DND-41 (cell line): ENCODE data around the gene TNS3.

Experiments used
- ATAC-seq: fragments of 200-7000 bp; cut with Tn5 transposase; 3 replicates; pipeline ENCODE4 v1.9.1; 2021; ENCODE audit warnings: low read depth; ENCODE audit not compliant: insufficient read depth
- DNase-seq: peaks from one replicate; pipeline ENCODE4 v3.0.0-alpha.2; 2020
- H2AFZ ChIP-seq: 2 replicates; pipeline ENCODE4 v1.6.0; 2012; ENCODE audit warnings: low read depth, low read length
- H3K27ac ChIP-seq: 2 replicates; pipeline ENCODE4 v1.5.1; 2012; ENCODE audit warnings: low read length, inconsistent platforms
- H3K27me3 ChIP-seq: fragments of 200-600 bp; sonication (generic); 2 replicates; pipeline ENCODE4 v1.6.0; 2012; ENCODE audit warnings: low read length, mild to moderate bottlenecking, inconsistent platforms; ENCODE audit not compliant: insufficient read depth, poor library complexity
- H3K36me3 ChIP-seq: 2 replicates; pipeline ENCODE4 v1.5.1; 2012; ENCODE audit warnings: low read length, inconsistent platforms; ENCODE audit not compliant: insufficient read depth
- H3K4me1 ChIP-seq: 2 replicates; pipeline ENCODE4 v1.5.1; 2012; ENCODE audit warnings: mild to moderate bottlenecking, low read length; ENCODE audit not compliant: insufficient read depth
- H3K4me2 ChIP-seq: 2 replicates; pipeline ENCODE4 v1.6.0; 2012; ENCODE audit warnings: mild to moderate bottlenecking, moderate library complexity, low read length, inconsistent platforms; ENCODE audit not compliant: insufficient read depth
- H3K4me3 ChIP-seq, 2 experiments: fragments of 200-600 bp in 1 of 2; shearing (Covaris generic) in 1 of 2; 2 replicates each; pipeline ENCODE4 v1.5.1; 2012 to 2016; ENCODE audit warnings: inconsistent platforms in 2 of 2, low read length in 2 of 2, mild to moderate bottlenecking in 2 of 2, low read depth in 1 of 2, moderate library complexity in 1 of 2
- H3K79me2 ChIP-seq: 2 replicates; pipeline ENCODE4 v1.6.0; 2012; ENCODE audit warnings: low read length, inconsistent platforms; ENCODE audit not compliant: insufficient read depth
- H3K9ac ChIP-seq: 2 replicates; pipeline ENCODE4 v1.6.0; 2012; ENCODE audit warnings: low read depth, mild to moderate bottlenecking, inconsistent platforms, low read length, moderate library complexity
- H3K9me3 ChIP-seq: 2 replicates; pipeline ENCODE4 v1.5.1; 2012; ENCODE audit warnings: low read length, moderate library complexity, mild to moderate bottlenecking, inconsistent platforms; ENCODE audit not compliant: insufficient read depth, severe bottlenecking
- H4K20me1 ChIP-seq: 2 replicates; pipeline ENCODE4 v1.6.0; 2012; ENCODE audit warnings: low read length; ENCODE audit not compliant: insufficient read depth
- CTCF ChIP-seq: IDR thresholded peaks from 2 replicates; pipeline ENCODE4 v1.5.1; 2012; ENCODE audit warnings: borderline replicate concordance, low read length, moderate library complexity, mild to moderate bottlenecking; ENCODE audit not compliant: poor library complexity, severe bottlenecking; ENCODE audit errors: extremely low read depth
- EZH2 ChIP-seq: IDR thresholded peaks from 3 replicates; pipeline ENCODE4 v1.6.1; 2012; ENCODE audit warnings: borderline replicate concordance, low read depth, mild to moderate bottlenecking, moderate library complexity, low read length, inconsistent platforms; ENCODE audit not compliant: severe bottlenecking

The TNS3 gene

GRCh38 chr7:47278043-47278442 is 303.9 kb downstream of the TNS3 start:
- no peak overlapping the region for H3K9ac ChIP-seq
- no peak overlapping the region for H2AFZ ChIP-seq
- no peaks in the 10 kb centered on the region for H3K27me3 ChIP-seq
- DNase-seq (no peak), ATAC-seq (no peak)
- no peaks in the 10 kb centered on the region for H4K20me1 ChIP-seq
- H3K27ac ChIP-seq, result no peak overlapping the region
- H3K4me2 ChIP-seq, result no peak overlapping the region
- TF ChIP-seq CTCF (no peak), EZH2 (no peak)
- no peak overlapping the region for H3K4me3 ChIP-seq
- H3K4me1 ChIP-seq, result no peaks in the 10 kb centered on the region
- no peaks in the 10 kb centered on the region for H3K36me3 ChIP-seq
- peaks cover 6% of the 10 kb centered on the region for H3K9me3 ChIP-seq
- no peaks in the 10 kb centered on the region for H3K79me2 ChIP-seq

- TF ChIP-seq EZH2 (no peak), CTCF (no peak)
- Histone ChIP-seq H3K4me1 (no peaks in the 10 kb centered on the region), H3K27me3 (no peaks in the 10 kb centered on the region), H3K4me3 (no peak overlapping the region), H4K20me1 (no peaks in the 10 kb centered on the region), H3K36me3 (no peaks in the 10 kb centered on the region), H3K9ac (no peak overlapping the region), H3K27ac (no peak overlapping the region), H2AFZ (no peak overlapping the region), H3K79me2 (no peaks in the 10 kb centered on the region), H3K4me2 (no peak overlapping the region), H3K9me3 (peaks cover 6% of the 10 kb centered on the region)
- ATAC-seq, result no peak
- DNase-seq, result no peak
Measured at GRCh38 chr7:47277321-47277781, 304.6 kb downstream of the TNS3 start.

GRCh38 chr7:47273974-47274766 is 307.7 kb downstream of the TNS3 start:
- H3K9me3 ChIP-seq, result no peaks in the 10 kb centered on the region
- no peak overlapping the region for H2AFZ ChIP-seq
- no peaks in the 10 kb centered on the region for H3K4me1 ChIP-seq
- no peak overlapping the region for H3K4me3 ChIP-seq
- H3K36me3 ChIP-seq, result no peaks in the 10 kb centered on the region
- no peak for TF ChIP-seq CTCF
- no peak for TF ChIP-seq EZH2
- no peak overlapping the region for H3K4me2 ChIP-seq
- no peaks in the 10 kb centered on the region for H3K27me3 ChIP-seq
- DNase-seq (no peak), ATAC-seq (no peak)
- H3K79me2 ChIP-seq, result no peaks in the 10 kb centered on the region
- H3K27ac ChIP-seq, result no peak overlapping the region
- H3K9ac ChIP-seq, result no peak overlapping the region
- H4K20me1 ChIP-seq, result no peaks in the 10 kb centered on the region
